Ovary (tissue), 3 donors: Measurements from ENCODE around the gene APBB2.

Source experiments
- CTCF ChIP-seq, 3 donors: fragments of 450-650 bp in 2 of 3; fragments of 200-600 bp in 1 of 3; IDR thresholded peaks; one replicate each; pipeline versions ENCODE4 v1.5.1 to v1.8.0; 2016 to 2022; ENCODE audit warnings: antibody characterized with exemption in 3 of 3, mild to moderate bottlenecking in 1 of 3
- EP300 ChIP-seq: sonication (generic); formaldehyde crosslinking; IDR thresholded peaks from one replicate; pipeline ENCODE4 v1.6.1; 2017; ENCODE audit warnings: antibody characterized with exemption
- POLR2A ChIP-seq: fragments of 450-650 bp; IDR thresholded peaks from one replicate; pipeline ENCODE4 v1.6.1; 2017; ENCODE audit warnings: antibody characterized with exemption, mild to moderate bottlenecking, moderate library complexity
- donor health status: DM: no; HTN: no; CAD: no.

- no peak for TF ChIP-seq EP300
- no peak for TF ChIP-seq CTCF (IDR thresholded peaks at IDR 0.05)
- no peak for TF ChIP-seq POLR2A
Measured at GRCh38 chr4:41158756-41159155, 55.6 kb downstream of the APBB2 start.
